ENCODE results near the gene BTBD9.

Gene BTBD9

GRCh38 chr6:38497546-38497945, 142.2 kb downstream of the BTBD9 start:
- no peaks in the 10 kb centered on the region for H4K20me1 ChIP-seq (ENCODE audit: control insufficient read depth, insufficient read depth, low read depth, low read length)
- no peaks in the 10 kb centered on the region for H3K9me2 ChIP-seq (replicated peaks; ENCODE audit: control insufficient read depth, low read length)
- H3K4me3 ChIP-seq (ENCODE audit: low read length): no peak overlapping the region
- peaks cover 4% of the 10 kb centered on the region for H3K27me3 ChIP-seq (ENCODE audit: control insufficient read depth, low read length)
- no peaks in the 10 kb centered on the region for H3K79me2 ChIP-seq (ENCODE audit: control insufficient read depth, low read length)
- H3K27ac ChIP-seq (ENCODE audit: low read depth, low read length): no peak overlapping the region
- H3K36me3 ChIP-seq (ENCODE audit: control insufficient read depth, low read length): no peaks in the 10 kb centered on the region
- no peak for TF ChIP-seq CTCF (IDR thresholded peaks at IDR 0.05; ENCODE audit: low read depth, low read length, poor library complexity, severe bottlenecking)
- no peak for TF ChIP-seq EZH2phosphoT487 (IDR thresholded peaks at IDR 0.05; ENCODE audit: borderline replicate concordance, low read length)
- H3K4me2 ChIP-seq (ENCODE audit: low read length): no peak overlapping the region
- H3F3A ChIP-seq (ENCODE audit: control insufficient read depth, insufficient read depth): no peaks in the 10 kb centered on the region
- H3K4me1 ChIP-seq (ENCODE audit: control insufficient read depth, low read length): no peaks in the 10 kb centered on the region
- no peaks in the 10 kb centered on the region for H3K9me3 ChIP-seq (ENCODE audit: control insufficient read depth, insufficient read depth, low read length)

- Histone ChIP-seq H3K27ac (ENCODE audit: low read depth, low read length) (no peak overlapping the region), H3K4me2 (ENCODE audit: low read length) (no peak overlapping the region), H3K27me3 (ENCODE audit: control insufficient read depth, low read length) (peaks cover 4% of the 10 kb centered on the region), H3K9me2 (replicated peaks; ENCODE audit: control insufficient read depth, low read length) (no peaks in the 10 kb centered on the region), H3K9me3 (ENCODE audit: control insufficient read depth, insufficient read depth, low read length) (no peaks in the 10 kb centered on the region), H3K4me1 (ENCODE audit: control insufficient read depth, low read length) (no peaks in the 10 kb centered on the region), H3K4me3 (ENCODE audit: low read length) (no peak overlapping the region), H3K36me3 (ENCODE audit: control insufficient read depth, low read length) (no peaks in the 10 kb centered on the region), H3F3A (ENCODE audit: control insufficient read depth, insufficient read depth) (no peaks in the 10 kb centered on the region), H3K79me2 (ENCODE audit: control insufficient read depth, low read length) (no peaks in the 10 kb centered on the region), H4K20me1 (ENCODE audit: control insufficient read depth, insufficient read depth, low read depth, low read length) (no peaks in the 10 kb centered on the region)
- TF ChIP-seq CTCF (IDR thresholded peaks at IDR 0.05; ENCODE audit: low read depth, low read length, poor library complexity, severe bottlenecking) (no peak), EZH2phosphoT487 (IDR thresholded peaks at IDR 0.05; ENCODE audit: borderline replicate concordance, low read length) (no peak)
Observed at GRCh38 chr6:38495922-38496635, 143.7 kb downstream of the BTBD9 start.

- Histone ChIP-seq H3K27ac (ENCODE audit: low read depth, low read length) (no peak overlapping the region), H3K4me2 (ENCODE audit: low read length) (no peak overlapping the region)
- no peak for TF ChIP-seq CTCF (IDR thresholded peaks at IDR 0.05; ENCODE audit: low read depth, low read length, poor library complexity, severe bottlenecking)
- no peak for TF ChIP-seq EZH2phosphoT487 (IDR thresholded peaks at IDR 0.05; ENCODE audit: borderline replicate concordance, low read length)
Observed at GRCh38 chr6:38495518-38495917, 144.2 kb downstream of the BTBD9 start.

More at GRCh38 chr6:38495518-38495917, 144.2 kb downstream of the BTBD9 start:
- H3F3A ChIP-seq (ENCODE audit: control insufficient read depth, insufficient read depth): no peaks in the 10 kb centered on the region
- H3K79me2 ChIP-seq (ENCODE audit: control insufficient read depth, low read length): no peaks in the 10 kb centered on the region
- no peaks in the 10 kb centered on the region for H4K20me1 ChIP-seq (ENCODE audit: control insufficient read depth, insufficient read depth, low read depth, low read length)
- H3K9me2 ChIP-seq (replicated peaks; ENCODE audit: control insufficient read depth, low read length): no peaks in the 10 kb centered on the region
- no peaks in the 10 kb centered on the region for H3K4me1 ChIP-seq (ENCODE audit: control insufficient read depth, low read length)
- H3K36me3 ChIP-seq (ENCODE audit: control insufficient read depth, low read length): no peaks in the 10 kb centered on the region
- no peaks in the 10 kb centered on the region for H3K9me3 ChIP-seq (ENCODE audit: control insufficient read depth, insufficient read depth, low read length)
- peaks cover 4% of the 10 kb centered on the region for H3K27me3 ChIP-seq (ENCODE audit: control insufficient read depth, low read length)
- H3K4me3 ChIP-seq (ENCODE audit: low read length): no peak overlapping the region

Data from DOHH2 (cell line).